Measurements from ENCODE around the gene HMG20A.
"Not testable (repeated sequence)": the region's sequence is repeated elsewhere in the genome, so short reads cannot be mapped to it uniquely, and the experiment has no call there.

The HMG20A gene

GRCh38 chr15:77409259-77410156 lies 11.2 kb upstream of the HMG20A start:
- DNase-seq: peak; percentile 48 to 52

- not testable (repeated sequence) for DNase-seq
Observed at GRCh38 chr15:77410157-77410500, 10.6 kb upstream of the HMG20A start.

GRCh38 chr15:77410701-77411618 lies 9.7 kb upstream of the HMG20A start:
- DNase-seq: no peak

- DNase-seq: no peak
Observed at GRCh38 chr15:77411619-77411976, 9.1 kb upstream of the HMG20A start.

- DNase-seq: no peak
Observed at GRCh38 chr15:77412972-77413698, 7.6 kb upstream of the HMG20A start.

GRCh38 chr15:77413699-77414349 lies 6.9 kb upstream of the HMG20A start:
- no peak for DNase-seq

GRCh38 chr15:77414789-77415442 lies 5.8 kb upstream of the HMG20A start:
- DNase-seq: no peak

- no peak for DNase-seq
Observed at GRCh38 chr15:77415450-77416147, 5.1 kb upstream of the HMG20A start.

GRCh38 chr15:77416148-77416455 lies 4.6 kb upstream of the HMG20A start:
- DNase-seq: peak; percentile 69 to 75

- no peak for DNase-seq
Observed at GRCh38 chr15:77416954-77417353, 3.7 kb upstream of the HMG20A start.

- no peak for DNase-seq
Observed at GRCh38 chr15:77417602-77418001, 3.1 kb upstream of the HMG20A start.

- DNase-seq: peak in 1 of 2 donors; percentile 10
Observed at GRCh38 chr15:77418391-77418965, 2.2 kb upstream of the HMG20A start.

GRCh38 chr15:77418966-77419835 lies 1.5 kb upstream of the HMG20A start:
- DNase-seq: peak in 1 of 2 donors; percentile 21

GRCh38 chr15:77419836-77420609 lies 665 bp upstream of the HMG20A start, which contains the start of gene PEAK1:
Gene PEAK1 (minus strand): TSS chr15:77420104. CDS start chr15:77181926, 238,178 bp downstream.
- DNase-seq: peak; percentile 97 to 99

GRCh38 chr15:77421370-77421700 lies 647 bp downstream of the HMG20A start:
- no peak for DNase-seq

GRCh38 chr15:77425104-77425503 lies 4.4 kb downstream of the HMG20A start:
- no peak for DNase-seq

- DNase-seq: no peak
Observed at GRCh38 chr15:77426377-77426776, 5.7 kb downstream of the HMG20A start.

GRCh38 chr15:77426871-77427270 lies 6.2 kb downstream of the HMG20A start:
- DNase-seq: no peak

GRCh38 chr15:77430213-77430612 lies 9.5 kb downstream of the HMG20A start:
- no peak for DNase-seq
